NT2/D1 (cell line): ENCODE data around the gene NPAS3.

Source experiments
- SUZ12 ChIP-seq: IDR thresholded peaks from 2 replicates; pipeline ENCODE4 v1.6.1; 2011; ENCODE audit not compliant: insufficient read length, insufficient read depth; ENCODE audit errors: extremely low read depth
- YY1 ChIP-seq: IDR thresholded peaks from 2 replicates; pipeline ENCODE4 v1.6.1; 2011; ENCODE audit not compliant: insufficient read length, insufficient read depth
- ZNF274 ChIP-seq: IDR thresholded peaks from 2 replicates; pipeline ENCODE4 v1.6.1; 2011; ENCODE audit warnings: mild to moderate bottlenecking, low read depth, low read length

DNA sequence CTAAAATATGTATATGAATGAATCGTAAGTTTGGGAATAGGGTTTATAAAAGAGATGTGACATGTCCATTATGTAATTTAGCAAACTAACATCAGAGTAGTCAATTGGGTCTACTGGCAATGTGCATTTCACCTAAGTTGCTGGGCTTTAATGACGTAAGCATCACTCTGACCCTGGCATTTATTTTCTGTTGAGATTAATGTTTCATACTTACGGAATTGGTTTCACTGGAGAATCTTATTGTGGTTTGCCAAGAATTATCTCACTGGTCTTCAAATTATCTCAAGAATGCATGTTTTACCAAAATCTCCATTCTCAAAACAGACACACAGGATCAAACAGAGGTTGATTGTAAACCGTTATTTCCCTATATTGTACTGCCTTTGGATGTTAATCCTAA is 437.1 kb downstream of the NPAS3 start:
- TF ChIP-seq SUZ12 (no peak), YY1 (no peak), ZNF274 (no peak)
